ENCODE data around the gene C6orf136. TPM values are rescaled to one million over a fixed set of nuclear protein-coding genes. Genes with fewer than 3 reads are reported as not detected.
A peak's percentile ranks its signal among the peaks of the same experiment; 100 is the strongest.

The C6orf136 gene
- polyA plus RNA-seq, 2 of the 4 experiments (the other 2 are of a cell fraction) = 7.5 to 11.7 TPM

GRCh38 chr6:30678964-30679726 is 32.2 kb downstream of the C6orf136 start (continued):
- no peak for TF ChIP-seq CBX2 (IDR thresholded peaks at IDR 0.05; ENCODE audit: borderline replicate concordance, low read depth)

- ChIA-PET CTCF (interaction anchor here (0.7 to 17.1 kb wide), 15 partner anchors 10 to 400 kb away, joined by 3 to 539 read pairs (median 7); partner anchors contain the start of genes FLOT1, MDC1, NRM and TUBB), POLR2A (interaction anchor here (0.7 to 1.6 kb wide), 5 partner anchors 37 to 68 kb away, joined by 4 to 12 read pairs (median 5); partner anchors contain the start of genes FLOT1, MDC1 and TUBB)
- H3K4me3 ChIP-seq = 0 out of 3 replicates have a peak overlapping the region, but pooled peaks have one; percentile 19
- 80% methylated on average over 7 of the region's 7 CpGs for WGBS (ENCODE audit: missing lambda C conversion rate)
- H3K27ac ChIP-seq = peak overlapping the region; percentile 59 to 87
- peaks cover 44% of the 10 kb centered on the region for H3K4me1 ChIP-seq
- FAIRE-seq (no peak), ATAC-seq (no peak), DNase-seq (ENCODE audit: low read depth in 1 of 2, low spot score in 1 of 2) (no peak)
- H3K4me2 ChIP-seq = peak overlapping the region; percentile 67
- H3K9me3 ChIP-seq = no peaks in the 10 kb centered on the region
- TF ChIP-seq EHF (CRISPR knock-in tag; IDR thresholded peaks at IDR 0.05) = no peak
- TF ChIP-seq ZC3H11A (IDR thresholded peaks at IDR 0.05) = no peak
- TF ChIP-seq POLR2AphosphoS2 (conservative IDR thresholded peaks at IDR 0.05; ENCODE audit: low read length) = no peak
- no peak for TF ChIP-seq HOXB13 (CRISPR knock-in tag; IDR thresholded peaks at IDR 0.05; ENCODE audit: low read depth)
- no peak for TF ChIP-seq RCOR1 (IDR thresholded peaks at IDR 0.05; ENCODE audit: low read depth, low read length)
- TF ChIP-seq HEYL (CRISPR knock-in tag; IDR thresholded peaks at IDR 0.05) = no peak
- TF ChIP-seq FOSL2 (IDR thresholded peaks at IDR 0.05) = no peak
- TF ChIP-seq FOSL2 (CRISPR knock-in tag; IDR thresholded peaks at IDR 0.05) = no peak
Measured at GRCh38 chr6:30679765-30680535, 33.0 kb downstream of the C6orf136 start.

- CTCF ChIA-PET = interaction anchor here (1.6 to 17.1 kb wide), 3 partner anchors 9 to 195 kb away, joined by 4 to 539 read pairs (median 11); partner anchors contain the start of genes DHX16, MDC1 and TUBB
- Histone ChIP-seq H3K4me3 (no peak overlapping the region; the same call in 2 of the 3 replicates), H3K4me2 (peak overlapping the region; percentile 79), H3K4me1 (peaks cover 54% of the 10 kb centered on the region), H3K27ac (peak overlapping the region; percentile 83 to 99), H3K9me3 (no peaks in the 10 kb centered on the region)
- WGBS (ENCODE audit: missing lambda C conversion rate) = 65% methylated on average over 4 of the region's 4 CpGs
- TF ChIP-seq EP300 (IDR thresholded peaks at IDR 0.05) = no peak
- no peak for TF ChIP-seq NR3C1 (IDR thresholded peaks at IDR 0.05)
- no peak for TF ChIP-seq HOXB5 (CRISPR knock-in tag; IDR thresholded peaks at IDR 0.05)
- no peak for TF ChIP-seq FOXS1 (CRISPR knock-in tag; IDR thresholded peaks at IDR 0.05)
- TF ChIP-seq ZFP36 (IDR thresholded peaks at IDR 0.05; ENCODE audit: borderline replicate concordance, partially characterized antibody) = no peak
- no peak for TF ChIP-seq HES2 (IDR thresholded peaks at IDR 0.05)
- TF ChIP-seq RFX5 (IDR thresholded peaks at IDR 0.05) = no peak
- TF ChIP-seq MAFK (IDR thresholded peaks at IDR 0.05; ENCODE audit: partially characterized antibody) = no peak
- TF ChIP-seq CBX8 (IDR thresholded peaks at IDR 0.05) = no peak
- TF ChIP-seq EHF (CRISPR knock-in tag; IDR thresholded peaks at IDR 0.05) = no peak
- no peak for TF ChIP-seq RAD21 (conservative IDR thresholded peaks at IDR 0.05 in 1 of 2, IDR thresholded peaks at IDR 0.05 in 1 of 2)
- no peak for TF ChIP-seq POLR2AphosphoS2 (conservative IDR thresholded peaks at IDR 0.05; ENCODE audit: low read length)
- TF ChIP-seq SMC3 (IDR thresholded peaks at IDR 0.05) = no peak
- POLR2A ChIA-PET = interaction anchor here (1.0 kb wide), 2 partner anchors 25 to 40 kb away, joined by 3 read pairs; no protein-coding TSS in a partner anchor
- ATAC-seq (no peak), FAIRE-seq (no peak), DNase-seq (ENCODE audit: low read depth in 1 of 2, low spot score in 1 of 2) (no peak)
Measured at GRCh38 chr6:30681766-30682142, 34.8 kb downstream of the C6orf136 start.
